ENCODE measurements around the gene COL2A1. TPM values are rescaled to one million over a fixed set of nuclear protein-coding genes. Genes with fewer than 3 reads are reported as not detected.

The COL2A1 gene
- total RNA-seq, 2 experiments from 2014 or later: not detected

DNA sequence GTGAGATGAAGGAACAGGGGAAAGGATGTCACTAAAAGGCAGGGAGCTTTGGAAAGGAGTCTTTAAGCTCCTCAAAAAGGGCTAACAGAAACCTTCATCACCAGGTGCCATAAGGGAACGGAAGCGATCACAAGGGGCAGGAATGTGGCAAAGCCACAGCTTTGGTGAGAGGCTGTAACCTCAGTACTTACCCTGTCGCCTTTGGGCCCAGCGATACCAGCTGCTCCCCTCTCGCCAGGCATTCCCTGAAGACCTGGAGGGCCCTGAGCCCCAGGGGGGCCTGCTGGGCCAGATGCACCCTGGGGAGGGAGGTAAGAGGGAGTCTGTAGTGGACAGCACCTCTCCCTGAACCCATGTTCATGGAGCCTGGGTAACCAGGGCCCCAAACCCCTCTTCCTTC lies 22.0 kb downstream of the COL2A1 start:
- Mint-ChIP-seq H3K36me3 (no peaks in the 10 kb centered on the region), H3K4me1 (ENCODE audit: low read depth) (no peaks in the 10 kb centered on the region), H3K9me3 (no peaks in the 10 kb centered on the region), H3K27me3 (no peaks in the 10 kb centered on the region), H3K4me3 (no peak overlapping the region), H3K27ac (no peak overlapping the region)
- POLR2A ChIA-PET: no interaction called here
- intact Hi-C loops (cut with micrococcal nuclease): no loop called here
- no peak for DNase-seq
- CTCF ChIA-PET: interaction anchor here (0.6 to 1.0 kb wide), 3 partner anchors 19 to 285 kb away, joined by 3 to 4 read pairs (median 3); partner anchors contain the start of gene TMEM106C

DNA sequence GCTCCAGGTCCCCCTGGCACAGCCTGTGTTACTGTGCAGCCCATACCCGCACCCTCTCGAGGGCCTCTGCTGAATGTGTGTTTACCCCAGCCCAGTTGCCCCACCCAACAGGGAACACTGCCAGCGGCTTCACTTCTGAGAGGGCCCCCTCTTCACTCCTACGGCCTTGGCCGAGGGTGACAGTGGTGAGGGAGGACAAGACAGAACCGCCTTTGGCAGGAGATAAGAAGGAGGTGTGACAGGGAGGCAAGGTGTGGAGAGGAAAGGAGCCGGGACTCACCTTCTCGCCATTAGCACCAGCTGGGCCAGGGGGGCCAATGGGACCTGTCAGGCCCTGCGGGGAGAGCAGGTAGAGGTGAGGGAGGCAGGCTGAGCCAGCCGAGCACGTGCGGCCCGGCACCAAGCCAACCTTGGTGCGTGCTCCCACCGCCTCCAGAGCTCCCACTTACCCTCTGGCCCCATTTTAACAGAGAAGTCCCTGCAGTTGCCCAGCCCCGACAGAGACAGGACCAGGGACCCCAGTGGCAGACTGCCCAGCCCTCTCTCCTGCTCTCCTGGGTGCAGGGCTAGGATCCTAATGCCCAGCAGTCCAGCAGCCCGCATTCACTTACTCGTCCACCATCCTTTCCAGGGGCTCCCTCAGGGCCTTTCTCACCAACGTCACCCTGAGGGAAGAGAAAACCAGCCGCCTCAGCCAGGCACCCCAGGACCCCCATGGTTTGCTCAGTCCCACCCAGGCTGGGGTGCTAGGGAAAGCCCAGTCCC lies 22.6 kb downstream of the COL2A1 start:
- no peak overlapping the region for H3K27ac Mint-ChIP-seq
- CTCF ChIA-PET: interaction anchor here (0.6 to 1.0 kb wide), 3 partner anchors 18 to 285 kb away, joined by 3 to 4 read pairs (median 3); partner anchors contain the start of gene TMEM106C

DNA sequence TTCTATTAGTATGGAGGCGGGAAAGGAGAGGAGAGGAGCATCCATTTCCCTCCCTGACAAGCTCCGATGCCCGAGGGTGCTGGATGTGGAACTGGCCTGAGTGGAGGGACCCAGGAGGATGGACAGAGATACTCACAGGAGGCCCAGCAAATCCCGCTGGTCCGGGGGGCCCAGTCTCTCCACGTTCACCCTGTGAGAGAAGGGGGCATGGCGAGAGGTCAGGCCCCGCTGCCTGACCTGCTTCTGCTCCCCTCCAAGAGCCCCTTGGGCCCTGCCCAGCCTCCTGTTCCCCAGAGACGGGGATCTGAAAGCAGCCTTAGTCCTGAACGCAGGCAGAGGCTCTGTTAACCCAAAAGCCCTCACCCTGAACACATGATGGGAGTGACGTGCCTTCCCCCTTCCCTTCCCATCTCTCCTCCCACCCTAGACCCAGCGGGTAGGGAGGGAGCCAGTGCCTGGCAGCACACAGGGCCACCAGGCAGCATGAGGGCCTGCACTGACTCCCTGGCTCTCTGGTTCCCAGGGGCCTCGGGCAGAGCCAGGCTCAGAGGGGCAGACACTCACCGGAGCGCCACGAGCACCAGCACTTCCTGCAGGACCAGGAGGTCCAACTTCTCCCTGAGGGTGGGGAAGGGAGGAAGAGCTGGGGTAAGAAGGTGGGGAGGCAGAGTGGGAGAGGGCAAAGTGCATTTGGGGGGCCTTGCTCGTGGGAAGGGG lies 23.3 kb downstream of the COL2A1 start:
- no peak overlapping the region for H3K4me3 Mint-ChIP-seq
- H3K4me1 Mint-ChIP-seq (ENCODE audit: low read depth): no peaks in the 10 kb centered on the region
- no peaks in the 10 kb centered on the region for H3K9me3 Mint-ChIP-seq
- no peaks in the 10 kb centered on the region for H3K27me3 Mint-ChIP-seq
- intact Hi-C loops (cut with micrococcal nuclease): no loop called here
- DNase-seq: no peak
- no peaks in the 10 kb centered on the region for H3K36me3 Mint-ChIP-seq
- POLR2A ChIA-PET: no interaction called here
- CTCF ChIA-PET: no interaction called here
- H3K27ac Mint-ChIP-seq: no peak overlapping the region

More for the DNA sequence above, 22.6 kb downstream of the COL2A1 start:
- no peak for DNase-seq
- Mint-ChIP-seq H3K9me3 (no peaks in the 10 kb centered on the region), H3K4me3 (no peak overlapping the region), H3K36me3 (no peaks in the 10 kb centered on the region), H3K27me3 (no peaks in the 10 kb centered on the region), H3K4me1 (ENCODE audit: low read depth) (no peaks in the 10 kb centered on the region)
- intact Hi-C loops (cut with micrococcal nuclease): no loop called here
- POLR2A ChIA-PET: no interaction called here

DNA sequence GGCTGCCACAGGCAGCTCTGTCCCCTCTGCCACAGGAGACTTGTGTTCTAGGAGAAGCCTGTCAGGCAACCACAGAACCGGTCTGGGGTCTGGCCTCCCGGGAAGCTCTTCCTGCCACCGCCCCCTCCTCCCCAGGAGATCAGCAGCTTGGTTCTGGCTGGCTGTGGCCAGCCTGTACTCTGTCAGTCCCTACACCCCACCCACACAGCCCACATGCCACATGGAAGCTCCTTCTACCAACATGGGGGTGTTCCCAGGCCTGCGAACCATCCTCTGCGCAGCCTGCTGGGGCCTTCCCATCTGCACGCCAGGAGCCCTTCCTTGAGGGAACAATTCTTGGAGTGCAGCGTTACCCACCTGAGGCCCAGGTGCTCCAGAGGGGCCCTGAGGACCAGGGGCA lies 24.1 kb downstream of the COL2A1 start:
- DNase-seq: no peak
- no peaks in the 10 kb centered on the region for H3K27me3 Mint-ChIP-seq
- H3K4me1 Mint-ChIP-seq (ENCODE audit: low read depth): no peaks in the 10 kb centered on the region
- no peaks in the 10 kb centered on the region for H3K36me3 Mint-ChIP-seq
- ChIA-PET POLR2A (no interaction called here), CTCF (no interaction called here)
- no peak overlapping the region for H3K4me3 Mint-ChIP-seq
- intact Hi-C loops (cut with micrococcal nuclease): no loop called here
- H3K9me3 Mint-ChIP-seq: no peaks in the 10 kb centered on the region
- H3K27ac Mint-ChIP-seq: no peak overlapping the region

DNA sequence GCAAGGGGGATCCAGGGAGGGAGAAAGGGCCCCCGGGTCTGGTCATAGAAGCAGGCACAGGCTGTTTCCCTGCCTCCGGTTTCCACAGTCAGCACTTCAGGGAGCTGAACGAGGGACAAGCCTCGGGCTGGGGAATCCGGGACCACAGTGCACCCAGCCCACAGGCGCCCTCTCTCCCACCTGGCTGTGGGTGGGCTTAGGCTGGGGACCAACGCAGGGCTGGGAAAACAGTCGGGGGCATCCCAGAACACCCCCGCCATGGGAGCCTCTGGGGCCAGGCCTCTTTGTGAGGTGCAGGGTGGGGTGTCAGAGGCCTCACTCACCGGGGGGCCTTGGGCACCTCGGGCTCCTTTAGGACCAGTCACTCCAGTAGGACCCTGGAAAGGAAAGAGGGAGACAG lies 24.6 kb downstream of the COL2A1 start:
- Mint-ChIP-seq H3K9me3 (no peaks in the 10 kb centered on the region), H3K4me3 (no peak overlapping the region), H3K36me3 (no peaks in the 10 kb centered on the region), H3K4me1 (ENCODE audit: low read depth) (no peaks in the 10 kb centered on the region), H3K27me3 (no peaks in the 10 kb centered on the region), H3K27ac (no peak overlapping the region)
- CTCF ChIA-PET: no interaction called here
- DNase-seq: no peak
- intact Hi-C loops (cut with micrococcal nuclease): no loop called here
- POLR2A ChIA-PET: no interaction called here

DNA sequence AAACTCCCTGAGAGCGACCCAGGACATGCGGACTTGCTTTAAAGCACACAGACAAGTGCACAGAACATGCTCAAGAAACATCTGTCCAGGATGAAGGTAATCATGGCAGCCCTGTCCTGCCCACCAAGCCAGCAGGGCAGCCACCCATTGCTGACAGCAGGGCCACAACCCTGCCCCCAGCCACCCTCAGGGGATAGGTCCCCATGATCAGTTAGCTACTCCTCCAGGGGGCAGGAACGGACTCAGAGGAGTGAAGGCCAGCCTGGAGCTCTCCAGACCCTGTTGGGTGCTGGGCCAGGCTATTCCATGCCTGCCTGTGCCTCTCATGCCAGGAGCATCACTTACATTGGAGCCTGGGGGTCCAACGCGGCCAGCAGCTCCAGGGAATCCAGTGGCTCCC lies 25.1 kb downstream of the COL2A1 start:
- intact Hi-C loops (cut with micrococcal nuclease): no loop called here
- no peaks in the 10 kb centered on the region for H3K27me3 Mint-ChIP-seq
- H3K36me3 Mint-ChIP-seq: no peaks in the 10 kb centered on the region
- no peaks in the 10 kb centered on the region for H3K9me3 Mint-ChIP-seq
- ChIA-PET POLR2A (no interaction called here), CTCF (no interaction called here)
- H3K27ac Mint-ChIP-seq: no peak overlapping the region
- H3K4me3 Mint-ChIP-seq: no peak overlapping the region
- DNase-seq: no peak
- H3K4me1 Mint-ChIP-seq (ENCODE audit: low read depth): no peaks in the 10 kb centered on the region

DNA sequence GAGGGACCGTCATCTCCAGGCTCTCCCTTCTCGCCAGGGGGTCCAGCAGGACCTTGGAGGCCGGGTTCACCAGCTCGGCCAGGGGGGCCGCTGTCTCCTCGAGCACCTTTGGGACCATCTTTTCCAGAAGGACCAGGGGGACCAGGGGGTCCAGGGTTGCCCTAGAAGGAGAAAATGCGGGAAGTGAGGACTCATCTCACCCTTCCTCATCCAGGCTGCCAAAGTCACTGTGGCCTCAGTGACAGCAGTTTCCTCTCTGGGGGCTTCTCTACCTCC lies 25.7 kb downstream of the COL2A1 start:
- H3K27ac Mint-ChIP-seq: no peak overlapping the region
- CTCF ChIA-PET: no interaction called here
- POLR2A ChIA-PET: no interaction called here
- no peaks in the 10 kb centered on the region for H3K27me3 Mint-ChIP-seq
- H3K36me3 Mint-ChIP-seq: no peaks in the 10 kb centered on the region
- H3K4me1 Mint-ChIP-seq (ENCODE audit: low read depth): no peaks in the 10 kb centered on the region
- intact Hi-C loops (cut with micrococcal nuclease): no loop called here
- no peak overlapping the region for H3K4me3 Mint-ChIP-seq
- no peak for DNase-seq
- H3K9me3 Mint-ChIP-seq: no peaks in the 10 kb centered on the region

DNA sequence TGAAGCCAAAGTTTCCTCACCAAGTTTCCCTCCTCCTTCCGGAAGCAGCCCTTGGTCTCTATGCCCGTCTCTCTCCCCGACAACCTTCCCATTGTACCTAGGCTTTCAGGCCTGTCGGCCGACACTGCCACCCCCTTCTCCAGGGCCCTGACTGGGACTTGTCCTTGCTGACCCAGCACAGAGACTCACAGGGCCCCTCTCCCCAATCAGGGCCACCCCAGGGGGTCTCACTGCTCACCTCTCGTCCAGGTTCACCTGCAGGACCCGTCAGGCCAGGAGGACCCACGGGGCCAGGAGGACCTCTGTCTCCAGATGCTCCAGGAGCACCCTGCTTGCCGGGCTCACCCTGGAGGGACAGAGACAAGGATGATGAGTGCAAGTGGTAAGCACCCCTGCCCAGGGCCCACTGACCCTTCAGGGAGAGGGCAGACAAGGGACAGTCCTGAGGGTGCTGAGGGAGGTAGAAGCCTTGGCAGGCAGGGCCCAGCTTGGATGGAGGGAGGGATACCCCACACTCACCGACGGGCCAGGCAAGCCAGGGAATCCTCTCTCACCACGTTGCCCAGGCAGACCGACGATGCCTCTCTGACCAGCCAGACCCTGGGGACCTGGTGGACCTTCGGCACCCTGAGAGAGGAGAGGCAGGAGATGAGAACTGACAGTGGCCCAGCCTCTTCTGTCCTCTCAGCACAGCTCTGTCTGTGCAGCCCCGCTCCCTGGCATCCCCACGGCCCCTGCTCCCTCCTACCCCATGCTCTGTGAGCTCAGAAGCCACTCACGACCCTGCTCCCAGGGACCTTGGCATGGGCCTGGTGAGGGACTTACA lies 26.3 kb downstream of the COL2A1 start:
- ChIA-PET CTCF (interaction anchor here (1.2 kb wide), 1 partner anchor 29 kb away, joined by 7 read pairs; no protein-coding TSS in a partner anchor), POLR2A (no interaction called here)

DNA sequence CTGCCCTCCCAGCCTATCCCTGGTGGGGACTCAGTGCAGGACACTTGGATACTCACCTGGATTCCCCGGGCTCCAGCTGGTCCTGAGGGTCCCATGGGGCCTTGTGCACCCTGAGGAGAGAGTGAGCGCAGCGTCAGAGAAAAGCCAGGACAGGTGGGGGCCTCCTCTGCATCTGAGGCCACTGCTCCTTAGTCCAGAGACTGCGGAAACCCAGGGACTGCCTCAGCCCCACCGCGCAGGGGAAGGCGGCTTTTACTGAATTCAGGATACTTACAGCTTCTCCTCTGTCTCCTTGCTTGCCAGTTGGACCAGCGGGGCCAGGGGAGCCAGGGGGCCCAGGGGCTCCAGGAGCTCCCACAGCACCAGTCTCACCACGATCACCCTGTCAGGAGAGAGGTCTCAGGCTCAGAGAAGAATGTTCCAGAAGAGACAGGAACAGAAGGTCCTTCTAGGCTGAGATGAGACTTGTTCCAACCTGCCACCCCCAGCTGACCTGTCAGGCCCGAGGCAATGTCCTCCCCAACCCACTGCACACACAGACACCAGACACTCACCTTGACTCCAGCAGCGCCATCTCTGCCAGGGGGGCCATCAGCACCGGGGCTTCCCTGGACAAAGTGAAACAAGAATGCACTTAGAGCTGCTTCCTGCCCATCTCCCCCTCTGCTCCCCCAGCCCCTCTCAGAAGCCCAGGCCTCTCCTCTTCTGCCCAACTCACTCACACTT lies 27.1 kb downstream of the COL2A1 start:
- no peak overlapping the region for H3K4me3 Mint-ChIP-seq
- intact Hi-C loops (cut with micrococcal nuclease): no loop called here
- H3K27ac Mint-ChIP-seq: no peak overlapping the region
- no peaks in the 10 kb centered on the region for H3K9me3 Mint-ChIP-seq
- no peaks in the 10 kb centered on the region for H3K4me1 Mint-ChIP-seq (ENCODE audit: low read depth)
- ChIA-PET CTCF (interaction anchor here (1.2 kb wide), 1 partner anchor 28 kb away, joined by 7 read pairs; no protein-coding TSS in a partner anchor), POLR2A (interaction anchor here (1.2 kb wide), 1 partner anchor 72 kb away, joined by 3 read pairs; the partner anchor contains the start of gene VDR)
- H3K27me3 Mint-ChIP-seq: no peaks in the 10 kb centered on the region
- no peaks in the 10 kb centered on the region for H3K36me3 Mint-ChIP-seq
- DNase-seq: no peak

More for the DNA sequence above, 26.3 kb downstream of the COL2A1 start:
- Mint-ChIP-seq H3K27me3 (no peaks in the 10 kb centered on the region), H3K4me1 (ENCODE audit: low read depth) (no peaks in the 10 kb centered on the region), H3K4me3 (no peak overlapping the region), H3K9me3 (no peaks in the 10 kb centered on the region), H3K27ac (no peak overlapping the region), H3K36me3 (no peaks in the 10 kb centered on the region)
- DNase-seq: no peak
- intact Hi-C loops (cut with micrococcal nuclease): no loop called here

DNA sequence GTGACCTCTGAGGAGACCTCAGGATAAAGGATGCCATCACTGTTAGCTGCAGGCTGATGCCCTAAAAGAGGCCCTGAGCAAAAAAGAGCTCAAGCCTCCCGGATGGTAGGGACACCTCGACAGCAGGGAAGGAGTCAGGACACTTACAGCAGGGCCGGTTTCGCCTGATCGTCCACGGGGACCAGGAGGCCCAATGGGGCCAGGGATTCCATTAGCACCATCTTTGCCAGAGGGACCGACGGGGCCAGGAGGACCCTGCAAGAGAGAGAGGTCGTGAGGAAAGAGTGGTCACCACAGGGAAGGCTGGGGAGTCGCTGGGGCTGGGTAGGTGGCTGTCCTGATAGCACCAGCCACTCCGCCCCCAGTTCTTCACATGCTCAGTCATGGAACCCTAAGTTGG lies 28.5 kb downstream of the COL2A1 start:
- Mint-ChIP-seq H3K27ac (no peak overlapping the region), H3K27me3 (no peaks in the 10 kb centered on the region), H3K36me3 (no peaks in the 10 kb centered on the region), H3K4me3 (no peak overlapping the region), H3K4me1 (ENCODE audit: low read depth) (no peaks in the 10 kb centered on the region), H3K9me3 (no peaks in the 10 kb centered on the region)
- POLR2A ChIA-PET: no interaction called here
- intact Hi-C loops (cut with micrococcal nuclease): no loop called here
- DNase-seq: no peak
- CTCF ChIA-PET: interaction anchor here (1.0 kb wide), 1 partner anchor 13 kb away, joined by 3 read pairs; the partner anchor contains the start of gene TMEM106C

DNA sequence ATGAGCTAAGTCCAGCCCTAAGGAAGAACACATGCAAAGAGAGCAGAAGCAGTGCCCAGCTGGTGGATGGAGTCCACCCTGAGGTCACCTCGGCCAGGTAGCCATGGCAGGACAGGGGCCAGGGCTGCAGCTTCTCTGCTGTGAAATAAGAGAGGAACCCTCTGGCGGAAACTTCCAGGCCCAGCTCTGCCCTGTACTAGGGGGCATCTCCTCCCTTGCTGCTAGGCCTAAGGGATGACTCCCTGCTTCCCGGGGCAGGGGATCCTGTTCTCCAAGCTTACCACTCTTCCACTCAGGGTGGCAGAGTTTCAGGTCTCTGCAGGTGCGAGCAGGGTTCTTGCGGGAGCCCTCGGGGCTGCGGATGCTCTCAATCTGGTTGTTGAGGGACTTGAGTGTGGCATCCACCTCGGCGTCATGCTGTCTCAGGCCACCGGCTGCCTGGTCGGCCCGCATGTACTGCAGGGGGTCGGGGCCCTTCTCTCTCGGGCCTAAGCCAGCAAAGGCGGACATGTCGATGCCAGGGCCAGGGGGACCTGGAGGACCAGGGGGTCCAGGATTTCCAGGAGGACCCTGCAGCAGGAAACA lies 29.1 kb downstream of the COL2A1 start:
- Mint-ChIP-seq H3K4me3 (no peak overlapping the region), H3K27me3 (no peaks in the 10 kb centered on the region), H3K4me1 (ENCODE audit: low read depth) (no peaks in the 10 kb centered on the region), H3K36me3 (no peaks in the 10 kb centered on the region), H3K27ac (no peak overlapping the region), H3K9me3 (no peaks in the 10 kb centered on the region)
- intact Hi-C loops (cut with micrococcal nuclease): no loop called here
- CTCF ChIA-PET: no interaction called here
- POLR2A ChIA-PET: no interaction called here
- DNase-seq: no peak

Data from activated CD4-positive, alpha-beta memory T cell treated with anti-CD3 and anti-CD28 coated beads for 36 hours (primary cell).